ENCODE data around the gene ALPK3.

Gene ALPK3

GRCh38 chr15:84879088-84879780 is 62.1 kb downstream of the ALPK3 start:
- DNase-seq, result no peak

- no peak for DNase-seq
These were observed 62.9 kb downstream of the ALPK3 start for GRCh38 chr15:84880007-84880406.

GRCh38 chr15:84880822-84881519 is 63.8 kb downstream of the ALPK3 start:
- DNase-seq, result no peak

GRCh38 chr15:84881520-84881830 is 64.3 kb downstream of the ALPK3 start:
- DNase-seq, result no peak

GRCh38 chr15:84883466-84883865 is 66.3 kb downstream of the ALPK3 start:
- no peak for DNase-seq

GRCh38 chr15:84883916-84884781 is 67.0 kb downstream of the ALPK3 start, which contains the start of gene SLC28A1:
Gene SLC28A1 (plus strand): TSS chr15:84884662. CDS start chr15:84887761, 3,099 bp downstream.
- DNase-seq, result no peak

GRCh38 chr15:84885801-84886200 is 68.6 kb downstream of the ALPK3 start:
- no peak for DNase-seq

GRCh38 chr15:84886211-84886983 is 69.2 kb downstream of the ALPK3 start:
- no peak for DNase-seq

GRCh38 chr15:84886984-84887299 is 69.8 kb downstream of the ALPK3 start:
- no peak for DNase-seq

GRCh38 chr15:84887938-84888337 is 70.8 kb downstream of the ALPK3 start:
- no peak for DNase-seq

GRCh38 chr15:84888639-84889038 is 71.5 kb downstream of the ALPK3 start:
- DNase-seq, result no peak

GRCh38 chr15:84889313-84889990 is 72.3 kb downstream of the ALPK3 start:
- DNase-seq, result no peak

- DNase-seq, result no peak
These were observed 73.0 kb downstream of the ALPK3 start for GRCh38 chr15:84889991-84890669.

GRCh38 chr15:84890670-84891162 is 73.6 kb downstream of the ALPK3 start:
- DNase-seq, result no peak

GRCh38 chr15:84891339-84891738 is 74.2 kb downstream of the ALPK3 start:
- no peak for DNase-seq

- no peak for DNase-seq
These were observed 75.7 kb downstream of the ALPK3 start for GRCh38 chr15:84892786-84893307.

GRCh38 chr15:84893607-84894006 is 76.5 kb downstream of the ALPK3 start:
- DNase-seq, result no peak

GRCh38 chr15:84894736-84895425 is 77.7 kb downstream of the ALPK3 start:
- DNase-seq, result no peak

- no peak for DNase-seq
These were observed 81.6 kb downstream of the ALPK3 start for GRCh38 chr15:84898761-84899160.

GRCh38 chr15:84899750-84900149 is 82.6 kb downstream of the ALPK3 start:
- no peak for DNase-seq

- DNase-seq, result no peak
These were observed 84.4 kb downstream of the ALPK3 start for GRCh38 chr15:84901540-84901939.

All from NCI-H748 treated with DMSO at 0.1 percent for 48 hours (cell line).